Pons (tissue), 1 donor: ENCODE data around the gene CERS6.
A peak's percentile ranks its signal among the peaks of the same experiment; 100 is the strongest.
"Not testable (repeated sequence)": the region's sequence is repeated elsewhere in the genome, so short reads cannot be mapped to it uniquely, and the experiment has no call there.

Experiments used
- DNase-seq: peaks from one replicate; pipeline ENCODE4 v3.0.0-alpha.2; 2016; ENCODE audit warnings: low spot score

CERS6 gene

DNA sequence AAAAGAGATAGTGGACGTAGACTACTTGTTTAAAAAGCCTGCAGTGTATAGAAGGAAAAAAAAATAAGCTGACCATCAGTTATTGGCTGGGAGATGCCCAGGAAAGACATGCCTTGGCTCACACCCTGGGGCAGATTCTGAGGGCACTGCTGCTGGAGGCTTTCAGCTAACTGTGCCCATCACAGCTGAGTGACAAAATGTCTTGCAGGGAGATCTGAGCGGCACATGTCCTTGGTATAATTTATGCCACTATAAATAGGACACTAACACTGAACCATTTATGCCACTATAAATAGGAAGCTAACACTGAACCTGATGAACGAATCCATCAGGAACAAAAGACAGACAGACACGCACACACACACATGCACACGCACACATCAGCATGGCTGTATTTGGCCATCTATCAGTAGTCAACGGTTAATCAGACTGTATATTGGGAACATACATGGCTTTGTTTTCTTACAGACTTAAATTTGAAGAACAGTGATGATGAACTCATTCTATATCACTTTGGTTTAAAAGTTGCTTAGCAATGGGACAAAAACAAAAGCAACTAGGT is 278.2 kb downstream of the CERS6 start:
- no peak for DNase-seq

DNA sequence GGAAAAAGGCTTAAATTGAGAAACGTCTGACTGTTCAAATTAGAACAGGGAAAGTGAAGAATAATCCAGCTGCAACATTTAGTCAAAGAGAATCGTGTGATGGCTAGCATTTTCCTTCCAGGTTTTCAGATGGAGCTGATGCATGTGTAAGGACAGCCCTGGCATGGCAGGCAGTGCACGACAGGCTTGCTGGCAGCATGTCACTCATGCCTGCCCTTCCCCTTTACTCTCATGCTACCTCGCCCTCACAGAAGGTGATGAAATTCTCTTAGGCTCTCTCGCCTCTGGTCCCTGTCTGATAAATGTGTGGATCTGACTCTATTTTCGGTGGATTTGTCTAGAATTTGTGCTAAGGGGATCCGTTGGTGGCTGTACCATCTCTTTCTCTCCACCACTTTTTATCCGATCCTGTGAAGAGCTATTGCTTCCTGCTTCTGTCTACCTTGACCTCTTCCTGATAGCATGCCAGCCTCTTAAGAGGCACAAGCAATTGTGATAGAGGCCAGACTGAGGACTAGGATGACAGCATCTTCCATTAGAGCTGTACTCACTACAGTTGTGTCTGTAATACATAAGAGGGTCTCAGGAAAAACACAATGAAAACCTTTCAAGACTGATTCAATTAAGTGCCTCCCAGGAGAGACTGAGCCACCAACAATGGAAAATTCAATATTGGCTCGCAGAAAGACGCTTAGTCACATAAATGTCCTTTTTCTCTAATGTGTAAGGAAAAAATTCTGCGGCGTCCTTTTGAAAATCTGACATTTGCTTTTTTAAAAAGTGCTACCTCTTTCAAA is 280.8 kb downstream of the CERS6 start:
- DNase-seq = no peak

DNA sequence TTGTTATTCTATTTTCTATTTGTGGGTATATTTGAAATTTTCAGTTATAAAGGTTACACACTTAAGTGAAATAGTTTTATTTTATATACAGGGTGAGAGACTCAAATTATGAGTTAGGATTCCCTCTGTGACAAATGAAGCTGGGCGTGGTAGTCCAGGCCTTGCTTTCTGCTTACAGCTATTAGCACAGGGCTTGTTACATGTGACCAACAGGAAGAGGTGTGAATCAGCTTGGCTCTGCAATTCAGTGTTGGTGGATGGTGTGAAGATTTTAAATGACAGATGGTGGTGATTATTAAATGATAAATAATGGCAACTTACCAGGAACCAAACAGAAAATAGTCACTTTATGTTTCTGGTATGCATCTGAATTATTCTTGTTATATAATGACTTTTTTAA is 282.0 kb downstream of the CERS6 start:
- DNase-seq = no peak

DNA sequence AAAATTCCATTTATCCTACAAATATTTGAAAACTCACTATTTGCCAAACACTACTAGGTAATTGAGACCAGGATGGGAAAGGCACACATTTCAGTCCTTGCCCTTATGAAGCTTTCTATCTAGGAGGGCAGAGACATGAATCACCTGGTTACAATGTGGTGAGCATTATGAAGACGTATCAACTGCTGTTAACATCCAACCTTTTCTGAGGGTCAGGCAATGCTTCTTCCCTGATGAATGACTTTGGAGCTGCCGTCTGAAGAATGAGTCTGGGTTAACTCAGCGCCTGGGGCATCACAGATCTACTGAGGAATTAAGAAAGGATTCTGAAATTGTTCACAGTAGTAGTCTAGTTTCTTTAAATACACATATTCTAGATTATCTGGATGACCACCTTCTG is 284.3 kb downstream of the CERS6 start:
- DNase-seq = no peak

DNA sequence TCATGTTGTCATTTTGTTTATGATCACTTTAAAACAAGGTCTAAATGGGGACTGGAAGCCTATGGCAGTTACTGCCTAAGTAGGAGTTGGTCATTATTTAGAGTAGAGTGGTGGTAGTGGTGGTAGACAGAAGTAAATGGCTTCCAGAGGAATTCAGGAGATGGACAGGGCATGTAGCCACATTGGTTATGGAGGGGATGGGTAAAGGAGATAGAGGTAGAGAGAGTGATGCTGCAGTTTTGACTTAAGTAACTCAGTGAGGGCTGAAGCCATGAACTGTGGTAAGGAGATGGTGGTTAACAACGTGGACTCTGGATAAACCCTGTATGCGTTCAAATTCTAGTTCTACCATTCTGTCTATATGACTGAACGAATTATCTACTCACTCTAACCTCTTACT is 284.7 kb downstream of the CERS6 start:
- no peak for DNase-seq

DNA sequence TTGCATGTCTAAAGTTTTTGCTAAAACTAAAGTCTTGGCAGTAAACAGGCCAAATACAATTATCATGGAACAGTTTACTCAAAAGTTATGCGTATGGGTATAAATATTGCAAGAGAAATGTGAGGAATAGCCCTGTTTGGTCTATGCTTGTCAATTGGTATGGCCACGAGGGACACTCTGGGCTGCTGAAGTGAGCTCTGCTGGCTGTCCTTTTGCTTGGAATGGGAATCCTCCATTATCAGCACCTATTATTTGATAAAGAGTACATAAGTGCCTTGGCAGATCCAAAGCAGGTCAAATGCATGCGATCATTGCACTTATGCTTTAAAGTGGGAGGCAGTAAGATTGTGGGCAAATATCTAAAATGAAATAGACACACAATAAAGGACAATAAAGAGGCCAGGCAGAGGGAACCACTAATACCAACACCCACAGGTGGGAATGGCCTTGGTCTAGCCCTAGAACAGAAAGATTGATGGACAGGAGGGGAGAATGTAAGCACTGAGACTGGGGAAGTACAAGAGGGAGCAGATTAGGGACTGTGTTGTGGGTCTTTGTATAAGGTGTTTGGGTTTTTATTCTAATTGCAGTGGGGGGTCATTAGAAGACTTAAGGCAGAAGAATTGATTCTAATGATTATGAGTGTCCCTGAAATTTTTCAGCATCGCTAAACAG is 286.3 kb downstream of the CERS6 start:
- no peak for DNase-seq

DNA sequence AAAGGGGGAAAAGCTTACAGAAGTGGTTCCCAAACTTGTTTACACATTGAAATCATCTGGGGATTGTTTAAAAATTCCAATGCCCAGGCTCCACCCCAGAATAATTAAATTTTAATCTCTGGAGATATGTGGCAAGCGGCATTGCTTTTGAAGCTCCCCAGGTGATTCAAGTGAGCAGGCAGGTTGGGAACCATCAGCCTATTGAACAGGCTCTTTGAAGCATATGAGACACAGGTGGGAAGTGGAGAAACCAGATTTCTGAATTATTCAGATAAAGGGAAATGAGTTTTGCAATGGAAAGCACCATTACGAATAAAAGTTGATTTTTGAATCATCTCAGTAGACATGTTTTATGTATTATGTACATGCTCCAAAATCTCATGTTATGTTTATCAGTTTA is 288.8 kb downstream of the CERS6 start:
- DNase-seq = no peak

DNA sequence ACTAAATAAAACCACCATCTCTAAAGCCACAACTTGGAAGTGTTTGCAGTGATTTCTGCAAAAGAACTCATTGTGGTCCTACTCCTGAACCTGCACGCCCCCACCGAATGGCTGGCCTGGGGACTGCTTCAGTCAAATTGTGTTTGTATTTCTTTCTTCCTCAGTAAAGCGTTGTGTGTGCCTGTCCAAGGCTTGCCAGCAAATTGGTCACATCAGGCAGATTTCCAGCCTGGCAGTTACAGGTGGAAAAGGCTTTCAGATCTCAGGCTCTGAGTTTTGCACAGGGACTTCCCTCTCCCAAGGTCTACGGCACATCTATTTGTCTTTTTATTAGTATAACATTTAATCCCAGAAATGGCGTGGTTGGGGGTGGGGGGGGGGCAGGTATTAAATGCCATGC is 292.4 kb downstream of the CERS6 start:
- DNase-seq = no peak

DNA sequence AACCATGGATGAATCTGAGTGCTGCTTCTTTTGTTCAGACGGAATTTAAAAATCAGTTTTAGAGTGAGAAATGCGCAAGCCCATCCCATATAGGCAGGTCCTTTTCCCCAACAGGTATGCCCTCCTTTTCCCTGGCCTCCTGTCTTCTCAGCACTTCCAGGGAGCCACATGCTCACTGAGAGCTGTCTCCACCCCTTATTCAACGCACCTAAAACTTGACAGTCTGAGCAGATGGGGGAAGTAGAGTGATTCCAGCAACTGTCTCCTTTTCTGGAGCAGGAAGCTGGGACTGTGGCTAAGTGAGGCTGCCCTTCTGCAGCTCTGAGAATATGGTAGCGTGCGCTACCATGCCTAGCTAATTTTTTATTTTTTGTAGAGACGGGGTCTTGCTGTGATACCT is 293.2 kb downstream of the CERS6 start:
- no peak for DNase-seq

DNA sequence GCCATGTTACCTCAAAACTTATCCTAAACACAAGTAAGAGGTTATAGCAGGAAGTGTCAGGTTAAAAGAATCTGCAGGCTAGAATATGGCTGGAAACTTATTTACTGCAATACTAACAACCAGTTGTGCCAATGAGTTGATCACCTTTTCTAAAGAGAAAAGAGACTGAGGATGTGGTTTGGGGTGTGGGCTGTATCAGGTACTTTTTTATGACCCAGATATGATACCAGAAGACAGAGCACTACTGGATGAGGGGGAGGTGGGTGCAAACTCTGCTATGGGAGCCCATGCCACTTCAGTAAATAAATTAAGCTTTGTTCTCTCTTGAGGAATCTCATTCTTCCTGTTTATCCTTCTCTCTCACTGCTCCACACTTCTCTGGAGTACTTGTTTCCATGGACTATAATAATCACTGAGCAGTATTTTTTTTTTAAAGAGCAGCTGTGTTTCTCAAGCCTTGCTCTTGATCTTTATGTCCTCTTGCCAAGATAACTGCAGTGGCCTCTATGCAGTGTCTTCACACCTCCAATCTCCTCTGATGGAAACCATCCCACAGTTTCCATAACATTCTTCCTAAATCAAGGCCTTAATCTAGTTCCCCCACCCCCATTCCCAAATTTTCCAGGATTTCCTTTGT is 295.1 kb downstream of the CERS6 start:
- DNase-seq = no peak

DNA sequence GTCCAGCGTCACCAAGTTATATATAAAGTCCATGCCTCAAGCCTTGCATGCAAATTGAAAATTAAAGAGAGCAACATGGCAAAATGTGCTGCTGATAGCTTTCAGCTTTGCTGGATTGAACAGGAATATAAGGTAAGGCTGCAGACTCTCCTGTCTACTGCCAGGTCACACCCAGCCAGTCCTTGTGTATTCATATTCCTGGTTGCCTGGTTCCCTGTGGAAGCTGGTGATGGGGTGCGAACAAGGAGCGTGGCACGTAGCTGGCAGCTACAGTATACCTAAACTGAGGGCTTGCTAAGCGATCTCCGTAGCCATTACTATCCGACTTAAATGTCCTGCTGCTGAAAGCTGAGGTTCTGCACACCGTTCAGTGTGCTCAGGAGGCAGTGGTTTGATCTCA is 296.3 kb downstream of the CERS6 start:
- DNase-seq = no peak

DNA sequence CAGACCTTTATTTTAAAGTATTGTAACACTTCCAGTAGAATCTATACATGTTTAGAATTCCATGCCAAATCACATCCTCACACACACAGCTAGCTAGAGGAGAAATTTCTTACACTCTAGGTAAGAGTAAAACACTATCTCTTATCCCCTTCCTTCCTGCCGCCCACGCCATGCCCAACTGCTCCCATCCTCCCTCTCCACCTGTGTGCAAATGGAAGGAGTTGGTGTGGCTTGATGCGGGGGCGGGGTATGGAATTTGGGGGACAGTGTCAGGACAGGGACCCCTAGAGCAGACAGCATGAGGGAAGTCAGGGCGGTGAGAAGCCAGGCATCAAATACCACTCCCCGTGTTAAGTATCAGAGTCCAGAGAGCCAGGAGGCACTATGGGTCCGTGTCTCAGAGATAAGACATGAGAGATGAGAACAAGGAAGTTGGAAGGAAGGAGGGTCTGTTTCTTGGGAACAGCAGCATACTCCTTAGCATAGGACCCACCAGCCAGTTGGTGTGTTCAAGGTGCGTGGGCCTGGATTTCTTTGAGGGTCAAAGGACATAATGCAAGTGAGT is 297.8 kb downstream of the CERS6 start:
- DNase-seq = no peak

DNA sequence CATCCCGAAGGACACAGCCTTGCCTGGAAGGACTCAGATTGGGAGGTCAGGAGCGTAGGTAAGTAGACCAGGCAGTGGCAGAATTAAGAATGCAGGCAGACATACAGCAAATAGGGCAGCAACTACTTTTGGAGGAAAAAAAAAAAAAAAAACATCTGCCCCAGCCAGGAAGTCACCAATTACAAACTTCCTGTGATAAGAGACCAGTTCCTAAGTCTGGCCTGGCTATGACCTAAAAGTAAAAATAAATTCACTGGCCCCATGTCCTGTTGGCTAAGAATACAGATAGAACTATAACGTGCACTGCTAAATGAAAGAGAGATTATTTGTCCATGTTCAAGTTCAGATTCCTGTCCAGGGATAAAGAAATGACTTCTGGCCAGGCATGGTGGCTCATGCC is 301.2 kb downstream of the CERS6 start:
- no peak for DNase-seq

DNA sequence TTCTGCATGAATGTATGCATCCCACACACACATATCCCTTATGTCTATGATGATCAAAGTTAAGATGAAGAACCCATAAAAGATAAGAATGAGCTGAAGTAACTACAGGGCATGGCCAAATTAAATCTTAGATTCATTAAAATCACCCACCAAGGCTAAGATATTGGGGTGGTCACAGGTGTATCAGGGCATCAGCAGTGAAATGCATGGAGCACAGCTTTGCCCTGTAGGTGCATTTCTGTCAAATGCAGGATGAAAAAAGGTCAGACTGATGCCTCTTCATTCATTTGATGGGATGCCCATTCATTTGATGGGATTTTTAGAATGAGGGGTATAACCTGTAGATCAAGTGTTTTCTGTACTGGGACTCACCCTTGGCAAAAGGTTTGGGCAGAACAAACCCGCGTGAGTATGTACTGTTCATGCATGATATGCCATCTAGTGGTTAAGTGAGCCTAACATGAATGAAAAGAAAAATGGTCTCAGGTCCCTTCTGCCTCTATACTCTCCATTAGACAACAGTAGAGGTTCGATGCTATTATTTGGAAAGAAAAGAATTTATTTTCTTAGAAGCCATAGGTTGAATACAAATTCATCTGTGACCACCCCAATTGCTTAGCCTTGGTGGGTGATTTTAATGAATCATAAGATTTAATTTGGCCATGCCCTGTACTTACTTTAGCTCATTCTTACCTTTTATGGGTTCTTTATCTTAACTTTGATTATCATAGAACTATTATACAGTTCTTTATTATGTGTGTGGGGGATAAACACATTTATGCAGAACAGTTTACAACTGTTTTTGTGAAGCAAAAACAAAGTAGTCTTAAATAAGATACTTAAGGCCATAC is 303.1 kb downstream of the CERS6 start:
- DNase-seq = peak; percentile 66

DNA sequence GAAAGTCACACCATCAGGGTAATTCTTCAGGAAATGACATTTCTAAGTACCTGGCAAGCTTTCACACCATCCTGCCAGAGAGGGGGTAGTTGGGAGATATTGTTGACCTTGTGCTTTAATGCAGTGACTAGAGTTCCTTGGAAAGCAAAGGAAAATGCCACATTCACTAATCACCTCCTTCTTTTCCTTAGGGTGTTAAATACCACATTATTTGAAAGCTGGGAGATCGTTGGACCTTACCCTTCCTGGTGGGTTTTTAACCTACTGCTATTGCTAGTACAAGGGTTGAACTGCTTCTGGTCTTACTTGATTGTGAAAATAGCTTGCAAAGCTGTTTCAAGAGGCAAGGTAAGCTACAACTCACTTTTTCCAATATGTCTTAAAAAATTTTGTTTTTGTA is 309.3 kb downstream of the CERS6 start:
- no peak for DNase-seq

DNA sequence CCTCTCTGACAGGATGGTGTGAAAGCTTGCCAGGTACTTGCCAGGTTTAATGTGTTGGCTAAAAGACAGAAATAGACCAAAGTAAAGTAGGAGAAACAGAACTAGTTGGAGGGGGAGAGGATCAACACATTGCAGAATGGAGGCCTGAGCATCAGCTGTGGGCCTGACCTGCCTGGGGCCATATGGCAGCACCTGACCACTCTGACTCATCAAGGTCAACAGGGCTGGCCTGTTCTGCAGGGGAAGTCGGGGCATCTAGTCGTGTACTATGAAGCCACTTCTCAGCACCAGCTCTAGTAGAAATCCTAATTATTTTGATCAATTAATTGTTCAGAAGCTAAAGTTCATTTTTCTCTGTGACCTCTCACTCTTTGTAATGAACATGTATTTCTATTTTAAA is 310.5 kb downstream of the CERS6 start:
- no peak for DNase-seq

DNA sequence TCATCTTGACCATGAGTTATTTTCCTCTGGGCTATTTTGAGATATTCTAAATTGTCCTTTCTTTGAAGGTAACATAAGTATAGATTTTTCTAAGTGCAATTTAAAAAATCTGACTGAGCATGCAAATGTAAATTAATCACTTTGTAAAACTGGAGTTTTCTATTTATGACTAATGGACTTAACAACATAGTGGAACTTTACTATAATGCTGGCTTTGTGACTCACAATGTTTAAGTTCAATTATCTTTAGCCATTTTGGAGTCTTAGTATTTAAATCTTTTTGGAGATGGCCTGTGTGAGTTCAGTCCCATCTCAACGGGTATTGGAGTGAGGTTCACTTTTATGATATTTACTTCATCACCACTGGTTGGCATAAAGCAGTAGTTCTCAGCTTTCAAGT is 311.2 kb downstream of the CERS6 start:
- DNase-seq = no peak

DNA sequence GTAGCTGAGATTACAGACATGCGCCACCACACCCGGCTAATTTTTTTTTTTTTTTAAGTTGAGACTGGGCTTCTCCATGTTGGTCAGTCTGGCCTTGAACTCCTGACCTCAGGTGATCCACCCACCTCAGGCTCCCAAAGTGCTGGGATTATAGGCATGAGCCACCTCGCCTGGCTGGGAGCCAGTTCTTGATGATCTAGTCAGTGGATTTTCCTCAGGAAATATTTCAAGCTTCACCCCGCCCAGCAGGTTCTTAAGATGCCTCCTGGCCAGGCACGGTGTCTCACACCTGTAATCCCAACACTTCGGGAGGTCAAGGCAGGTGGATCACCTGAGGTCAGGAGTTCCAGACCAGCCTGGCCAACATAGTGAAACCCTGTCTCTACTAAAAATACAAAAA is 312.3 kb downstream of the CERS6 start:
- DNase-seq = not testable (repeated sequence)

DNA sequence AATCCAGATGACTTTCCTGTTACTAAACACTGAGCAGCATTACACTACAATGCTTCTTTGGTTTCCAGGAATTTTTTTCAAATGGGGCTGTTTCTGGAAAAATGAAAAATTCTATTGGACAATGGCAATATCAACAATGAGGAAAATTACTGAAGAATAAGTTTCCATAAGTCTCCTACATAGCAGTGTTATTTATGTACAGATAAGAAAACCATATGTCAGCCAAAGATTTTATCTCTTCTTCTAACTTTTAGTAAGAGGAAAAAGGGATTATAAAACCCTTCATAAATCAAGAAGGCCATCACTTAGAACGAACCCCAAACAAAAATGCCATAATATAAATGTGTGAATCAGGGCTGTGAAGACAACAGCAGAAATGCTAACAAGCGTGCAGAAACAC is 314.7 kb downstream of the CERS6 start:
- no peak for DNase-seq

DNA sequence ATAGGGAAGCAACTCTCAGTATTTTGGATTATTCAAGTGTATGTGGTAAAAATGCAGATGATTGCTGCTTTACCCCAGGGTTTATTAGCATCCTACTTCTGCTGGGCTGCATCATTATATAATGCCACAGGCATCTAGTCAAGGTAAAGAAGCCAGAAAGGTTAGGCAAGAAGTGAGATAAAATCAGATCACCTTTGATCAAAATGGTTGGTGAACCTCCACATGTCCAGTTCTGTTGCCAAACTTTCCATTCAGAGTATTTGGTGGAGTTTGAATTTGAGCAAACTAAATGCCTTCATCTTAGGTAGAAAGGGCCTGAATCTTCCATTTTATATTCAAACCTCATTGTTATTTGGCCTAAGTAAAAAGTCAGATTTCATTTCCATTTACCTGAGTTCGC is 316.6 kb downstream of the CERS6 start:
- no peak for DNase-seq

DNA sequence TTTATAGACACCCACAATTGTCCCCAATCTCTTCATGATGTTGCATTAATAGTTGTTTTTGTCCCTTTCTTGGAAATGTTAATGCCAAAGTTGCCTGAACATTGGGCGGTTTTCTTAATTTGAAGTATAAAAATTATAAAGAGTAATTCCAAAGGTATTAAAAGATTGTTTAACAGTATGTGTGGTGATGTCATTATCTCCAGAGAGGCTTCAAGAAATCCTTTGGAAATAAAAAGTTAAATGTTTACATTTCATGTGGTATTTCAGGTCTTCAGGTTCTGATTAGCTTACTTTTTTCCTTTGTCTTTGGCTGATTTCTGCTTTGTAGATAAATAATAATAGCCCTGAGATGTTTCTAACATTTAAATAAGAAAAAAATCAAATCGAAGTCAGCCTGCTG is 317.1 kb downstream of the CERS6 start:
- no peak for DNase-seq
